ENCODE measurements around the gene NPFF. TPM values are rescaled to one million over a fixed set of nuclear protein-coding genes. Genes with fewer than 3 reads are reported as not detected.

Gene NPFF
- total and polyA plus RNA-seq, 4 donors, result not detected

DNA sequence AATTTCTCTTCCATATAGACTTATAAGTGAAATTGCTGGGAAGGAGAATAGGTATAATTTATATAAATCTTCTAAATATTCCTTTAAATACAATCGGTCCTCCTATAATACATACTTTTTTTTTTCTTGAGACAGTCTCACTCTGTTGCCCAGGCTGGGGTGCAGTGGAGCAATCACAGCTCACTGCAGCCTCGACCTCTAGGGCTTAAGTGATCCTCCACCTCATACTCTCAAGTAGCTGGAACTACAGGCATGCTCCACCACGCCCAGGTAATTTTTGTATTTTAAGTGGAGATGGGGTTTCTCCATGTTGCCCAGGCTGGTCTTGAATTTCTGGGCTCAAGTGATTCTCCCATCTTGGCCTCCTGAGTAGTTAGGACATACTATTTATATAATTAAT, 29.7 kb upstream of the NPFF start:
- WGBS, result 94% methylated on average over 3 of the region's 3 CpGs
- Histone ChIP-seq H3K9ac (ENCODE audit: low read depth in 1 of 2, low read length in 2 of 2) (no peak overlapping the region), H3K27ac (ENCODE audit: low read depth in 1 of 2, low read length in 2 of 2) (no peak overlapping the region), H3K27me3 (ENCODE audit: control insufficient read depth in 4 of 4, insufficient read depth in 4 of 4, low read length in 3 of 4) (no peaks in the 10 kb centered on the region), H3K9me3 (ENCODE audit: control insufficient read depth in 4 of 4, low read length in 3 of 4) (no peaks in the 10 kb centered on the region), H3K36me3 (ENCODE audit: control insufficient read depth in 4 of 4, insufficient read depth in 3 of 4, low read depth in 1 of 4, low read length in 3 of 4) (peaks cover 5 to 49% (median 41%) of the 10 kb centered on the region in 4 donors), H3K4me1 (ENCODE audit: control insufficient read depth in 4 of 4, insufficient read depth in 4 of 4, low read length in 3 of 4) (peaks cover 5 to 20% (median 15%) of the 10 kb centered on the region in 4 donors), H3K4me3 (ENCODE audit: low read depth in 1 of 3, low read length in 3 of 3) (no peak overlapping the region)
- no peak for DNase-seq (ENCODE audit: low spot score)
- TF ChIP-seq RXRA (IDR thresholded peaks at IDR 0.05) (no peak), EGR1 (IDR thresholded peaks at IDR 0.05; ENCODE audit: low read depth in 2 of 2) (no peak), JUND (IDR thresholded peaks at IDR 0.05) (no peak), RAD21 (IDR thresholded peaks at IDR 0.05) (no peak), HNF4A (conservative IDR thresholded peaks at IDR 0.05) (no peak), NR2F2 (IDR thresholded peaks at IDR 0.05) (no peak), TAF1 (conservative IDR thresholded peaks at IDR 0.05) (no peak), FOXA1 (IDR thresholded peaks at IDR 0.05) (no peak), HNF4G (IDR thresholded peaks at IDR 0.05) (no peak)
- TF ChIP-seq, protein P1, sequence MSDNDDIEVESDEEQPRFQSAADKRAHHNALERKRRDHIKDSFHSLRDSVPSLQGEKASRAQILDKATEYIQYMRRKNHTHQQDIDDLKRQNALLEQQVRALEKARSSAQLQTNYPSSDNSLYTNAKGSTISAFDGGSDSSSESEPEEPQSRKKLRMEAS (IDR thresholded peaks at IDR 0.05), result no peak
- TF ChIP-seq, protein P2, sequence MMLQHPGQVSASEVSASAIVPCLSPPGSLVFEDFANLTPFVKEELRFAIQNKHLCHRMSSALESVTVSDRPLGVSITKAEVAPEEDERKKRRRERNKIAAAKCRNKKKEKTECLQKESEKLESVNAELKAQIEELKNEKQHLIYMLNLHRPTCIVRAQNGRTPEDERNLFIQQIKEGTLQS (IDR thresholded peaks at IDR 0.05), result no peak
- TF ChIP-seq, protein P3, sequence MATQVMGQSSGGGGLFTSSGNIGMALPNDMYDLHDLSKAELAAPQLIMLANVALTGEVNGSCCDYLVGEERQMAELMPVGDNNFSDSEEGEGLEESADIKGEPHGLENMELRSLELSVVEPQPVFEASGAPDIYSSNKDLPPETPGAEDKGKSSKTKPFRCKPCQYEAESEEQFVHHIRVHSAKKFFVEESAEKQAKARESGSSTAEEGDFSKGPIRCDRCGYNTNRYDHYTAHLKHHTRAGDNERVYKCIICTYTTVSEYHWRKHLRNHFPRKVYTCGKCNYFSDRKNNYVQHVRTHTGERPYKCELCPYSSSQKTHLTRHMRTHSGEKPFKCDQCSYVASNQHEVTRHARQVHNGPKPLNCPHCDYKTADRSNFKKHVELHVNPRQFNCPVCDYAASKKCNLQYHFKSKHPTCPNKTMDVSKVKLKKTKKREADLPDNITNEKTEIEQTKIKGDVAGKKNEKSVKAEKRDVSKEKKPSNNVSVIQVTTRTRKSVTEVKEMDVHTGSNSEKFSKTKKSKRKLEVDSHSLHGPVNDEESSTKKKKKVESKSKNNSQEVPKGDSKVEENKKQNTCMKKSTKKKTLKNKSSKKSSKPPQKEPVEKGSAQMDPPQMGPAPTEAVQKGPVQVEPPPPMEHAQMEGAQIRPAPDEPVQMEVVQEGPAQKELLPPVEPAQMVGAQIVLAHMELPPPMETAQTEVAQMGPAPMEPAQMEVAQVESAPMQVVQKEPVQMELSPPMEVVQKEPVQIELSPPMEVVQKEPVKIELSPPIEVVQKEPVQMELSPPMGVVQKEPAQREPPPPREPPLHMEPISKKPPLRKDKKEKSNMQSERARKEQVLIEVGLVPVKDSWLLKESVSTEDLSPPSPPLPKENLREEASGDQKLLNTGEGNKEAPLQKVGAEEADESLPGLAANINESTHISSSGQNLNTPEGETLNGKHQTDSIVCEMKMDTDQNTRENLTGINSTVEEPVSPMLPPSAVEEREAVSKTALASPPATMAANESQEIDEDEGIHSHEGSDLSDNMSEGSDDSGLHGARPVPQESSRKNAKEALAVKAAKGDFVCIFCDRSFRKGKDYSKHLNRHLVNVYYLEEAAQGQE (IDR thresholded peaks at IDR 0.05), result no peak
- TF ChIP-seq, protein P4, sequence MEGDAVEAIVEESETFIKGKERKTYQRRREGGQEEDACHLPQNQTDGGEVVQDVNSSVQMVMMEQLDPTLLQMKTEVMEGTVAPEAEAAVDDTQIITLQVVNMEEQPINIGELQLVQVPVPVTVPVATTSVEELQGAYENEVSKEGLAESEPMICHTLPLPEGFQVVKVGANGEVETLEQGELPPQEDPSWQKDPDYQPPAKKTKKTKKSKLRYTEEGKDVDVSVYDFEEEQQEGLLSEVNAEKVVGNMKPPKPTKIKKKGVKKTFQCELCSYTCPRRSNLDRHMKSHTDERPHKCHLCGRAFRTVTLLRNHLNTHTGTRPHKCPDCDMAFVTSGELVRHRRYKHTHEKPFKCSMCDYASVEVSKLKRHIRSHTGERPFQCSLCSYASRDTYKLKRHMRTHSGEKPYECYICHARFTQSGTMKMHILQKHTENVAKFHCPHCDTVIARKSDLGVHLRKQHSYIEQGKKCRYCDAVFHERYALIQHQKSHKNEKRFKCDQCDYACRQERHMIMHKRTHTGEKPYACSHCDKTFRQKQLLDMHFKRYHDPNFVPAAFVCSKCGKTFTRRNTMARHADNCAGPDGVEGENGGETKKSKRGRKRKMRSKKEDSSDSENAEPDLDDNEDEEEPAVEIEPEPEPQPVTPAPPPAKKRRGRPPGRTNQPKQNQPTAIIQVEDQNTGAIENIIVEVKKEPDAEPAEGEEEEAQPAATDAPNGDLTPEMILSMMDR (IDR thresholded peaks at IDR 0.05; ENCODE audit: low read depth, low read length, missing input control), result no peak
- TF ChIP-seq, protein P5, sequence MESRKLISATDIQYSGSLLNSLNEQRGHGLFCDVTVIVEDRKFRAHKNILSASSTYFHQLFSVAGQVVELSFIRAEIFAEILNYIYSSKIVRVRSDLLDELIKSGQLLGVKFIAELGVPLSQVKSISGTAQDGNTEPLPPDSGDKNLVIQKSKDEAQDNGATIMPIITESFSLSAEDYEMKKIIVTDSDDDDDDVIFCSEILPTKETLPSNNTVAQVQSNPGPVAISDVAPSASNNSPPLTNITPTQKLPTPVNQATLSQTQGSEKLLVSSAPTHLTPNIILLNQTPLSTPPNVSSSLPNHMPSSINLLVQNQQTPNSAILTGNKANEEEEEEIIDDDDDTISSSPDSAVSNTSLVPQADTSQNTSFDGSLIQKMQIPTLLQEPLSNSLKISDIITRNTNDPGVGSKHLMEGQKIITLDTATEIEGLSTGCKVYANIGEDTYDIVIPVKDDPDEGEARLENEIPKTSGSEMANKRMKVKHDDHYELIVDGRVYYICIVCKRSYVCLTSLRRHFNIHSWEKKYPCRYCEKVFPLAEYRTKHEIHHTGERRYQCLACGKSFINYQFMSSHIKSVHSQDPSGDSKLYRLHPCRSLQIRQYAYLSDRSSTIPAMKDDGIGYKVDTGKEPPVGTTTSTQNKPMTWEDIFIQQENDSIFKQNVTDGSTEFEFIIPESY (IDR thresholded peaks at IDR 0.05), result no peak

DNA sequence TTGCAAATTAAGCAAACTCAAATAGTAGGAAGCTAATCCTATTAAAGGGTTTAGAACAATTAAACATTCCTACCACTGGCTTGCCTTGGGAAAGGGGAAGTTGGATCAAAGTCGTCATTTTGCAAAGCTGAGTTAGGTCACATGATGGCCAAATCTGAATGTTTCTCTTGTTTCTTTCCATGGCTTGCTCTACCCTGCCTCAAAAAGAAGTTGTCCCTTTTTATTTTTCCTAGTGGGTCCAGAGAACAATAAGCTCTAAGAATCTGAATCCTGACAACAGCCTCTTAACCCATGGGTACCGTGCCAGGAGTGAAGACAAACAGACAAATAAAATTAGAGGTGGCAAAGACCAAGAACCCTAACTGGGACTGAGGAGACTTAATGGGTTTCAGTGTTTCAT, 26.2 kb upstream of the NPFF start:
- TF ChIP-seq, protein P1 (IDR thresholded peaks at IDR 0.05), result no peak
- no peak for TF ChIP-seq RXRA (IDR thresholded peaks at IDR 0.05)
- no peak for TF ChIP-seq HNF4G (IDR thresholded peaks at IDR 0.05)
- TF ChIP-seq FOXA1 (IDR thresholded peaks at IDR 0.05), result no peak
- no peak for TF ChIP-seq RAD21 (IDR thresholded peaks at IDR 0.05)
- TF ChIP-seq TAF1 (conservative IDR thresholded peaks at IDR 0.05), result no peak
- no peak for TF ChIP-seq FOXA2 (IDR thresholded peaks at IDR 0.05)
- no peak for TF ChIP-seq GABPA (IDR thresholded peaks at IDR 0.05 in 1 of 2, conservative IDR thresholded peaks at IDR 0.05 in 1 of 2)
- TF ChIP-seq, protein P2 (IDR thresholded peaks at IDR 0.05), result no peak
- no peak for TF ChIP-seq SP1 (IDR thresholded peaks at IDR 0.05)
- no peak for TF ChIP-seq JUND (IDR thresholded peaks at IDR 0.05)
- TF ChIP-seq, protein P5 (IDR thresholded peaks at IDR 0.05), result no peak
- TF ChIP-seq, protein P4 (IDR thresholded peaks at IDR 0.05; ENCODE audit: low read depth, low read length, missing input control), result no peak
- no peak for TF ChIP-seq HNF4A (conservative IDR thresholded peaks at IDR 0.05)

More for the DNA sequence above, 26.2 kb upstream of the NPFF start:
- DNase-seq (ENCODE audit: low spot score), result no peak
- no peak overlapping the region for H3K4me3 ChIP-seq (ENCODE audit: low read depth in 1 of 3, low read length in 3 of 3)
- peaks cover 5 to 62% (median 46%) of the 10 kb centered on the region in 4 donors for H3K36me3 ChIP-seq (ENCODE audit: control insufficient read depth in 4 of 4, insufficient read depth in 3 of 4, low read depth in 1 of 4, low read length in 3 of 4)
- H3K9ac ChIP-seq (ENCODE audit: low read depth in 1 of 2, low read length in 2 of 2), result no peak overlapping the region
- H3K27ac ChIP-seq (ENCODE audit: low read depth in 1 of 2, low read length in 2 of 2), result no peak overlapping the region
- no peaks in the 10 kb centered on the region for H3K9me3 ChIP-seq (ENCODE audit: control insufficient read depth in 4 of 4, low read length in 3 of 4)
- 83% methylated on average over 2 of the region's 2 CpGs for WGBS
- no peaks in the 10 kb centered on the region for H3K27me3 ChIP-seq (ENCODE audit: control insufficient read depth in 4 of 4, insufficient read depth in 4 of 4, low read length in 3 of 4)
- H3K4me1 ChIP-seq (ENCODE audit: control insufficient read depth in 4 of 4, insufficient read depth in 4 of 4, low read length in 3 of 4), result peaks cover 1 to 7% (median 3%) of the 10 kb centered on the region in 4 donors

Measured in liver (tissue), 9 donors.